ENCODE results near the gene AP3M1.

AP3M1 gene

GRCh38 chr10:74194545-74194944 is 43.9 kb upstream of the AP3M1 start:
- POLR2A ChIA-PET, result no interaction called here
- Histone ChIP-seq H3K9me3 (ENCODE audit: control insufficient read depth, insufficient read depth, low read depth, low read length) (no peaks in the 10 kb centered on the region), H3K27ac (ENCODE audit: extremely low read depth, low read depth, low read length) (no peak overlapping the region), H3K4me1 (ENCODE audit: control insufficient read depth, insufficient read depth, low read length) (peaks cover 12% of the 10 kb centered on the region; the same call in 1 of the 2 replicates), H3K36me3 (ENCODE audit: control insufficient read depth in 2 of 2, insufficient read depth in 1 of 2, low read length in 2 of 2) (no peaks in the 10 kb centered on the region; a peak in 1 of 3 replicates), H3K4me3 (ENCODE audit: low read depth, low read length) (no peak overlapping the region)
- CTCF ChIA-PET, result interaction anchor here (0.7 kb wide), 2 partner anchors 23 to 587 kb away, joined by 3 read pairs; no protein-coding TSS in a partner anchor
- peak; percentile 4; the same call in 1 of the 2 replicates for TF ChIP-seq ATF2 (tag by site-specific recombination; IDR thresholded peaks at IDR 0.05; ENCODE audit: low read depth)
- no peak for TF ChIP-seq ZNF600 (tag by site-specific recombination; IDR thresholded peaks at IDR 0.05)

- ChIA-PET POLR2A (interaction anchor here (0.5 to 1.0 kb wide), 4 partner anchors 14 to 1069 kb away, joined by 3 to 8 read pairs (median 5); partner anchors contain the start of genes ADK and AP3M1), CTCF (interaction anchor here (0.7 to 3.1 kb wide), 2 partner anchors 23 to 535 kb away, joined by 4 to 15 read pairs; partner anchors contain the start of gene SYNPO2L)
- TF ChIP-seq ZNF10 (tag by site-specific recombination; IDR thresholded peaks at IDR 0.05) (no peak), TRIM28 (IDR thresholded peaks at IDR 0.05; ENCODE audit: borderline replicate concordance, low read length) (0 out of 2 replicates have a peak, but pooled peaks have one; percentile 0), ZNF335 (tag by site-specific recombination; conservative IDR thresholded peaks at IDR 0.05) (0 out of 2 replicates have a peak, but pooled peaks have one; percentile 2)
- Histone ChIP-seq H3K36me3 (ENCODE audit: control insufficient read depth in 2 of 2, insufficient read depth in 1 of 2, low read length in 2 of 2) (no peaks in the 10 kb centered on the region; a peak in 1 of 3 replicates), H3K4me1 (ENCODE audit: control insufficient read depth, insufficient read depth, low read length) (peaks cover 14% of the 10 kb centered on the region; the same call in 1 of the 2 replicates), H3K9me3 (ENCODE audit: control insufficient read depth, insufficient read depth, low read depth, low read length) (no peaks in the 10 kb centered on the region), H3K4me3 (ENCODE audit: low read depth, low read length) (no peak overlapping the region), H3K27ac (ENCODE audit: extremely low read depth, low read depth, low read length) (peak overlapping the region; percentile 27)
Observed at GRCh38 chr10:74190494-74190893, 39.9 kb upstream of the AP3M1 start.

GRCh38 chr10:74189999-74190421 is 39.4 kb upstream of the AP3M1 start:
- no peaks in the 10 kb centered on the region for H3K36me3 ChIP-seq (ENCODE audit: control insufficient read depth in 2 of 2, insufficient read depth in 1 of 2, low read length in 2 of 2)
- no peaks in the 10 kb centered on the region for H3K9me3 ChIP-seq (ENCODE audit: control insufficient read depth, insufficient read depth, low read depth, low read length)
- peaks cover 14% of the 10 kb centered on the region; the same call in 1 of the 2 replicates for H3K4me1 ChIP-seq (ENCODE audit: control insufficient read depth, insufficient read depth, low read length)
- H3K27ac ChIP-seq (ENCODE audit: extremely low read depth, low read depth, low read length), result peak overlapping the region; percentile 27
- no peak overlapping the region for H3K4me3 ChIP-seq (ENCODE audit: low read depth, low read length)
- POLR2A ChIA-PET, result interaction anchor here (0.8 to 1.3 kb wide), 4 partner anchors 14 to 460 kb away, joined by 3 to 9 read pairs (median 6); partner anchors contain the start of genes ADK and AP3M1
- CTCF ChIA-PET, result interaction anchor here (3.1 kb wide), 1 partner anchor 24 kb away, joined by 15 read pairs; no protein-coding TSS in a partner anchor
- no peak for TF ChIP-seq ZNF510 (tag by site-specific recombination; IDR thresholded peaks at IDR 0.05; ENCODE audit: insufficient replicate concordance)
- no peak for TF ChIP-seq ZNF677 (tag by site-specific recombination; IDR thresholded peaks at IDR 0.05)
- TF ChIP-seq ZBTB48 (tag by site-specific recombination; IDR thresholded peaks at IDR 0.05), result no peak
- peak; percentile 68 for TF ChIP-seq ZNF366 (tag by site-specific recombination; conservative IDR thresholded peaks at IDR 0.05)
- TF ChIP-seq, protein P1, sequence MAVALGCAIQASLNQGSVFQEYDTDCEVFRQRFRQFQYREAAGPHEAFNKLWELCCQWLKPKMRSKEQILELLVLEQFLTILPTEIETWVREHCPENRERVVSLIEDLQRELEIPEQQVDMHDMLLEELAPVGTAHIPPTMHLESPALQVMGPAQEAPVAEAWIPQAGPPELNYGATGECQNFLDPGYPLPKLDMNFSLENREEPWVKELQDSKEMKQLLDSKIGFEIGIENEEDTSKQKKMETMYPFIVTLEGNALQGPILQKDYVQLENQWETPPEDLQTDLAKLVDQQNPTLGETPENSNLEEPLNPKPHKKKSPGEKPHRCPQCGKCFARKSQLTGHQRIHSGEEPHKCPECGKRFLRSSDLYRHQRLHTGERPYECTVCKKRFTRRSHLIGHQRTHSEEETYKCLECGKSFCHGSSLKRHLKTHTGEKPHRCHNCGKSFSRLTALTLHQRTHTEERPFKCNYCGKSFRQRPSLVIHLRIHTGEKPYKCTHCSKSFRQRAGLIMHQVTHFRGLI (tag by site-specific recombination; IDR thresholded peaks at IDR 0.05), result no peak
- TF ChIP-seq ZBTB11 (tag by site-specific recombination; conservative IDR thresholded peaks at IDR 0.05; ENCODE audit: low read depth), result 0 out of 2 replicates have a peak, but pooled peaks have one; percentile 23
- TF ChIP-seq SP7 (tag by site-specific recombination; IDR thresholded peaks at IDR 0.05), result peak; percentile 45; the same call in 1 of the 2 replicates
- no peak for TF ChIP-seq ZBTB26 (tag by site-specific recombination; optimal IDR thresholded peaks at IDR 0.05)
- TF ChIP-seq ZFP41 (tag by site-specific recombination; IDR thresholded peaks at IDR 0.05; ENCODE audit: borderline replicate concordance), result no peak
- no peak for TF ChIP-seq ZNF274 (IDR thresholded peaks at IDR 0.05; ENCODE audit: low read length)
- TF ChIP-seq ZNF274 (tag by site-specific recombination; IDR thresholded peaks at IDR 0.05; ENCODE audit: borderline replicate concordance), result no peak
- 0 out of 2 replicates have a peak, but pooled peaks have one; percentile 1 for TF ChIP-seq ZNF654 (tag by site-specific recombination; IDR thresholded peaks at IDR 0.05; ENCODE audit: low read depth)
- no peak for TF ChIP-seq ZNF16 (tag by site-specific recombination; IDR thresholded peaks at IDR 0.05; ENCODE audit: low read depth)
